ENCODE measurements around the gene CCDC33. TPM values are rescaled to one million over a fixed set of nuclear protein-coding genes. Genes with fewer than 3 reads are reported as not detected.

Gene CCDC33
- total and polyA plus RNA-seq, 2 donors (not counting 1 experiment from before 2014, with no cell fraction given), result not detected

- H3K4me3 Mint-ChIP-seq, result no peak overlapping the region
- ATAC-seq (ENCODE audit: low read depth) (no peak), DNase-seq (no peak)
- Histone ChIP-seq H3K9ac (ENCODE audit: low read length) (no peak overlapping the region), H3K79me2 (ENCODE audit: control insufficient read depth, insufficient read depth, low read length) (no peaks in the 10 kb centered on the region), H3K9me3 (ENCODE audit: control extremely low read depth in 1 of 3, control insufficient read depth in 2 of 3, insufficient read depth in 1 of 3, low read length in 2 of 3) (no peaks in the 10 kb centered on the region), H3K4me1 (ENCODE audit: control insufficient read depth in 2 of 2, insufficient read depth in 2 of 2, low read length in 2 of 2) (no peaks in the 10 kb centered on the region), H3K4me3 (ENCODE audit: control extremely low read depth in 1 of 5, extremely low read depth in 1 of 5, insufficient read depth in 1 of 5, low read depth in 2 of 5, low read length in 4 of 5) (no peak overlapping the region), H2AFZ (ENCODE audit: insufficient read depth, low read depth, low read length, poor library complexity, severe bottlenecking) (no peak overlapping the region), H3K36me3 (replicated peaks in 1 of 2; ENCODE audit: control extremely low read depth in 1 of 2, control insufficient read depth in 1 of 2, extremely low read depth in 1 of 2, insufficient read depth in 2 of 2, low read length in 1 of 2) (no peaks in the 10 kb centered on the region), H4K20me1 (ENCODE audit: control insufficient read depth, insufficient read depth, low read length, poor library complexity, severe bottlenecking) (no peaks in the 10 kb centered on the region), H3K4me2 (replicated peaks; ENCODE audit: low read depth, low read length, poor library complexity, severe bottlenecking) (no peak overlapping the region), H3K27ac (ENCODE audit: low read length in 2 of 2) (no peak overlapping the region), H3K27me3 (replicated peaks in 1 of 4; ENCODE audit: control extremely low read depth in 1 of 4, control insufficient read depth in 3 of 4, insufficient read depth in 4 of 4, low read length in 3 of 4) (no peaks in the 10 kb centered on the region)
- no peaks in the 10 kb centered on the region for H3K4me1 Mint-ChIP-seq
- 91% methylated on average over 9 of the region's 10 CpGs for WGBS (ENCODE audit: insufficient coverage)
- no peak for TF ChIP-seq EZH2 (IDR thresholded peaks at IDR 0.05; ENCODE audit: borderline replicate concordance, insufficient read depth, low read depth, low read length, poor library complexity, severe bottlenecking)
- H3K27ac Mint-ChIP-seq, result no peak overlapping the region
- no peaks in the 10 kb centered on the region for H3K9me3 Mint-ChIP-seq (ENCODE audit: insufficient read depth)
- H3K27me3 Mint-ChIP-seq, result peaks cover 23% of the 10 kb centered on the region
- intact Hi-C loops (cut with micrococcal nuclease), result no loop called here
- ChIA-PET CTCF (no interaction called here), POLR2A (no interaction called here)
Observed at GRCh38 chr15:74345051-74345450, 108.9 kb downstream of the CCDC33 start.

GRCh38 chr15:74347757-74348250 is 111.7 kb downstream of the CCDC33 start:
- Histone ChIP-seq H3K36me3 (replicated peaks in 1 of 2; ENCODE audit: control extremely low read depth in 1 of 2, control insufficient read depth in 1 of 2, extremely low read depth in 1 of 2, insufficient read depth in 2 of 2, low read length in 1 of 2) (no peaks in the 10 kb centered on the region), H3K9ac (ENCODE audit: low read length) (no peak overlapping the region), H3K27me3 (replicated peaks in 1 of 4; ENCODE audit: control extremely low read depth in 1 of 4, control insufficient read depth in 3 of 4, insufficient read depth in 4 of 4, low read length in 3 of 4) (peaks cover 0 to 4% (median 0%) of the 10 kb centered on the region in 4 experiments), H3K9me3 (ENCODE audit: control extremely low read depth in 1 of 3, control insufficient read depth in 2 of 3, insufficient read depth in 1 of 3, low read length in 2 of 3) (no peaks in the 10 kb centered on the region), H3K4me2 (replicated peaks; ENCODE audit: low read depth, low read length, poor library complexity, severe bottlenecking) (no peak overlapping the region), H3K79me2 (ENCODE audit: control insufficient read depth, insufficient read depth, low read length) (no peaks in the 10 kb centered on the region), H4K20me1 (ENCODE audit: control insufficient read depth, insufficient read depth, low read length, poor library complexity, severe bottlenecking) (no peaks in the 10 kb centered on the region), H2AFZ (ENCODE audit: insufficient read depth, low read depth, low read length, poor library complexity, severe bottlenecking) (no peak overlapping the region), H3K4me1 (ENCODE audit: control insufficient read depth in 2 of 2, insufficient read depth in 2 of 2, low read length in 2 of 2) (no peaks in the 10 kb centered on the region), H3K27ac (ENCODE audit: low read length in 2 of 2) (no peak overlapping the region), H3K4me3 (ENCODE audit: control extremely low read depth in 1 of 5, extremely low read depth in 1 of 5, insufficient read depth in 1 of 5, low read depth in 2 of 5, low read length in 4 of 5) (no peak overlapping the region)
- ATAC-seq (ENCODE audit: low read depth) (no peak), DNase-seq (no peak)
- POLR2A ChIA-PET, result no interaction called here
- no peak for TF ChIP-seq CTCF (IDR thresholded peaks at IDR 0.05)
- TF ChIP-seq EZH2 (IDR thresholded peaks at IDR 0.05; ENCODE audit: borderline replicate concordance, insufficient read depth, low read depth, low read length, poor library complexity, severe bottlenecking), result no peak
- CTCF ChIA-PET, result no interaction called here
- Mint-ChIP-seq H3K27me3 (peaks cover 21% of the 10 kb centered on the region), H3K27ac (no peak overlapping the region), H3K9me3 (ENCODE audit: insufficient read depth) (no peaks in the 10 kb centered on the region), H3K4me3 (no peak overlapping the region), H3K4me1 (no peaks in the 10 kb centered on the region)
- WGBS (ENCODE audit: insufficient coverage), result 96% methylated on average over 10 of the region's 13 CpGs
- intact Hi-C loops (cut with micrococcal nuclease), result no loop called here
